Peyer's patch (tissue), 4 donors: ENCODE data around the gene DOCK4. TPM values are rescaled to one million over a fixed set of nuclear protein-coding genes. Genes with fewer than 3 reads are reported as not detected.

Experiments
- DNase-seq, 3 donors: peaks; one replicate each; pipeline ENCODE4 v3.0.0-alpha.2; 2017 to 2019
- H3K27ac ChIP-seq, 4 donors: fragments of 200-600 bp; sonication (generic); one replicate each; pipeline ENCODE4 v1.5.1; 2016 to 2019
- H3K27me3 ChIP-seq, 2 donors: fragments of 200-600 bp; sonication (generic); one replicate each; pipeline ENCODE4 v1.5.1; 2019
- H3K36me3 ChIP-seq, 3 donors: fragments of 200-600 bp; sonication (generic); one replicate each; pipeline ENCODE4 v1.5.1; 2016 to 2019
- H3K4me1 ChIP-seq, 4 donors: fragments of 200-600 bp; sonication (generic); one replicate each; pipeline ENCODE4 v1.5.1; 2016 to 2019
- H3K4me3 ChIP-seq, 4 donors: fragments of 200-600 bp; sonication (generic); 1 replicate in 3 of 4; 2 replicates in 1 of 4; pipeline ENCODE4 v1.5.1; 2016 to 2019; ENCODE audit warnings: mild to moderate bottlenecking in 1 of 4
- H3K9me3 ChIP-seq, 4 donors: fragments of 200-600 bp; sonication (generic); one replicate each; pipeline ENCODE4 v1.5.1; 2016 to 2019; ENCODE audit warnings: mild to moderate bottlenecking in 1 of 4
- CTCF ChIP-seq, 6 experiments: fragments of 450-650 bp in 4 of 6; fragments of 200-600 bp in 2 of 6; sonication (generic) in 1 of 6; IDR thresholded peaks; one replicate each; pipeline ENCODE4 v1.5.1; 2017 to 2019; ENCODE audit warnings: antibody characterized with exemption in 6 of 6, mild to moderate bottlenecking in 3 of 6, moderate library complexity in 1 of 6
- POLR2A ChIP-seq, 2 donors: fragments of 450-650 bp; IDR thresholded peaks; one replicate each; pipeline ENCODE4 v1.5.1; 2017; ENCODE audit warnings: antibody characterized with exemption in 2 of 2, mild to moderate bottlenecking in 2 of 2, moderate library complexity in 2 of 2
- total RNA-seq, 4 donors: library from RNA; depleted of rRNA; stranded (reverse); fragments of >200 nt; gene quantifications; one replicate each; pipeline ENCODE4 v1.1.0, GENCODE V29; 2016

The DOCK4 gene
- total RNA-seq, 4 donors from 2014 or later = 5.1 to 52.8 (median 15.5) TPM

- Histone ChIP-seq H3K27ac (no peak overlapping the region), H3K36me3 (no peaks in the 10 kb centered on the region), H3K4me3 (no peak overlapping the region), H3K9me3 (no peaks in the 10 kb centered on the region), H3K4me1 (no peaks in the 10 kb centered on the region), H3K27me3 (no peaks in the 10 kb centered on the region)
- no peak for TF ChIP-seq POLR2A (IDR thresholded peaks at IDR 0.05)
- TF ChIP-seq CTCF (IDR thresholded peaks at IDR 0.05) = no peak
- DNase-seq = no peak
Measured at GRCh38 chr7:111886233-111886632, 320.0 kb downstream of the DOCK4 start.

- no peaks in the 10 kb centered on the region for H3K36me3 ChIP-seq
- H3K9me3 ChIP-seq = no peaks in the 10 kb centered on the region
- DNase-seq = no peak
- no peaks in the 10 kb centered on the region for H3K4me1 ChIP-seq
- H3K27me3 ChIP-seq = no peaks in the 10 kb centered on the region
- TF ChIP-seq CTCF (IDR thresholded peaks at IDR 0.05) (no peak), POLR2A (IDR thresholded peaks at IDR 0.05) (no peak)
- H3K27ac ChIP-seq = no peak overlapping the region
- no peak overlapping the region for H3K4me3 ChIP-seq
Measured at GRCh38 chr7:111883241-111883640, 323.0 kb downstream of the DOCK4 start.

GRCh38 chr7:111878785-111879184, 327.4 kb downstream of the DOCK4 start:
- Histone ChIP-seq H3K27me3 (no peaks in the 10 kb centered on the region), H3K36me3 (no peaks in the 10 kb centered on the region), H3K4me1 (no peaks in the 10 kb centered on the region), H3K27ac (no peak overlapping the region), H3K4me3 (no peak overlapping the region), H3K9me3 (no peaks in the 10 kb centered on the region)
- no peak for TF ChIP-seq CTCF (IDR thresholded peaks at IDR 0.05)
- no peak for TF ChIP-seq POLR2A (IDR thresholded peaks at IDR 0.05)
- no peak for DNase-seq

DNA sequence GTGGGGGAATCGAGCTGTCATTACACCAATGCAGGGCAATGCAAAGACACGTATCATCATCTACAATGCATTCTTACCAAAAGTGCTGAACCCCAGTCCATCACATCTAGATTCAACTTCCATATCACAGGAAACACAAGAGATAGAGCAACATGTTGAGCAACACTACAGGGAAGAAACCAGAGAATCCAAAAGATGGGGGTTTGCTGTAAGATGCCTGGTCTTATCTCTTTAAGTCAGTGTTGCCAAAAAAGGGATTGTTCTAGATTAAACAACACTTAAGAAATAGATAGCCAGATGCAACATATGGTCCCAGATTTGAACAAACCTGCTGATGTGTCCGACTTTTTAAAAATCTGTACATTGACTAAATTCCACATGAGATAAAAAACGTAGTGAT, 328.3 kb downstream of the DOCK4 start:
- no peak for DNase-seq
- Histone ChIP-seq H3K9me3 (no peaks in the 10 kb centered on the region), H3K4me3 (no peak overlapping the region), H3K36me3 (no peaks in the 10 kb centered on the region), H3K27ac (no peak overlapping the region), H3K27me3 (no peaks in the 10 kb centered on the region), H3K4me1 (no peaks in the 10 kb centered on the region)
- TF ChIP-seq POLR2A (IDR thresholded peaks at IDR 0.05) (no peak), CTCF (IDR thresholded peaks at IDR 0.05) (no peak)

GRCh38 chr7:111873963-111874690, 332.1 kb downstream of the DOCK4 start:
- Histone ChIP-seq H3K9me3 (no peaks in the 10 kb centered on the region), H3K4me3 (no peak overlapping the region), H3K27me3 (no peaks in the 10 kb centered on the region), H3K27ac (no peak overlapping the region), H3K36me3 (no peaks in the 10 kb centered on the region), H3K4me1 (no peaks in the 10 kb centered on the region)
- DNase-seq = no peak
- TF ChIP-seq POLR2A (IDR thresholded peaks at IDR 0.05) (no peak), CTCF (IDR thresholded peaks at IDR 0.05) (no peak)

DNA sequence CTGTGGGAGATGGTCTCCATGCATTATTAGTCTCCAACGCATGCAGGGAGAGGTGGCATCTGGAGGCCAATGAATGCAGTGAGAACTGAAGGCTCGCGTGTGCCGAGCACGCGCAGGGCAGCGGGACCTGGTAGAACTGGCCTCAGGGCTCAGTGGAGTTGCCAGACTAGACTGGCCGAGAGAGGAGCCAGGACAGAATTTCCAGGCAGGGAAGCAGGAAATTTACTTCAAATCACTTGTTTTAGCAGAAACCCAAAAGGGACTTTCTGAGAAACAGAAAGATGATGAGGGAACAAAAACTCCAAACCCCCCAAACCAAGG, 332.9 kb downstream of the DOCK4 start:
- no peaks in the 10 kb centered on the region for H3K9me3 ChIP-seq
- H3K36me3 ChIP-seq = no peaks in the 10 kb centered on the region
- no peak for DNase-seq
- H3K27me3 ChIP-seq = no peaks in the 10 kb centered on the region
- H3K4me1 ChIP-seq = no peaks in the 10 kb centered on the region
- no peak overlapping the region for H3K27ac ChIP-seq
- no peak overlapping the region for H3K4me3 ChIP-seq
- TF ChIP-seq CTCF (IDR thresholded peaks at IDR 0.05) (no peak), POLR2A (IDR thresholded peaks at IDR 0.05) (no peak)
